BLaER1 treated with 17β-estradiol and CSF1 and Interleukin-3, amounts not matched to agents 10 nM and 100 nM (cell line): Measurements from ENCODE around the gene RRP15.

ENCODE experiments used
- H3K27ac ChIP-seq, 11 experiments: shearing (Covaris generic); formaldehyde crosslinking; 2 replicates each; pipeline ENCODE4 v1.8.1; 2022
- H3K27me3 ChIP-seq, 11 experiments: shearing (Covaris generic); formaldehyde crosslinking; 2 replicates each; pipeline ENCODE4 v1.8.1; 2022
- H3K36me3 ChIP-seq, 11 experiments: shearing (Covaris generic); formaldehyde crosslinking; 2 replicates each; pipeline ENCODE4 v1.8.1; 2022
- H3K4me1 ChIP-seq, 10 experiments: shearing (Covaris generic); formaldehyde crosslinking; 2 replicates each; pipeline ENCODE4 v1.8.1; 2022
- H3K4me2 ChIP-seq, 11 experiments: shearing (Covaris generic); formaldehyde crosslinking; 2 replicates each; pipeline ENCODE4 v1.8.1; 2022
- H3K4me3 ChIP-seq, 10 experiments: shearing (Covaris generic); formaldehyde crosslinking; 2 replicates each; pipeline ENCODE4 v1.8.1; 2022
- H3K9ac ChIP-seq, 11 experiments: shearing (Covaris generic); formaldehyde crosslinking; 2 replicates each; pipeline ENCODE4 v1.8.1; 2022
- H3K9me3 ChIP-seq, 11 experiments: shearing (Covaris generic); formaldehyde crosslinking; replicated peaks in 1 of 11; 2 replicates each; pipeline ENCODE4 v1.8.1; 2022
- H4K20me1 ChIP-seq, 11 experiments: shearing (Covaris generic); formaldehyde crosslinking; 2 replicates each; pipeline ENCODE4 v1.8.1; 2022
- Cebpa-rat ChIP-seq, 11 experiments: shearing (Covaris generic); IDR thresholded peaks; 2 replicates each; pipeline ENCODE4 v1.8.1; 2022

Gene RRP15

GRCh38 chr1:218349348-218350034 lies 64.4 kb downstream of the RRP15 start:
- Histone ChIP-seq H3K27ac (no peak overlapping the region), H3K4me1 (peaks cover 43 to 62% (median 54%) of the 10 kb centered on the region in 10 experiments), H4K20me1 (peaks cover 0 to 42% (median 37%) of the 10 kb centered on the region in 11 experiments; a peak in 17 of 22 replicates)

DNA sequence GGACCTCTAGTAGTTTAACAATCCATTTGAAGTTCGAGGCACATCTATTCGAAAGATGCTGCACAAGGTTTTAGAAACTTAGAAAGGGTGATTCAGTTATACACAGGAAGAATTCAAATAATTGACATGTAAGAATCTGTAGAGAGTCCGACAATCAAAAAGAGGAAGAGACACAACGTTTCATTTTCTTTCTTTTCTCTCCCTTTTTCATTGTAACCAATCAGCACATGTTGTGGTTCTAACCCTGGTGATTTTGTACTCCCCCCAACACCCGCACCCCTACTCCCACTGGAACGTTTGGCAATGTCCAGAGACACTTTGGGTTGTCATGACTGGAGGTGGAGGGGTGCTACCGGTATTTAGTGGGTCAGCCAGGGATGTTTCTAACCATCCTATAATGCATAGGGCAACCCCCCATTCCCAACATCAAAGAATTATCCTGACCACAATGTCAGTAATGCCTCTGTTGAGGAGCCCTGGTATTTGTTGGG lies 65.0 kb downstream of the RRP15 start:
- Histone ChIP-seq H3K4me2 (peak overlapping the region; percentile 50 to 77 (median 66)), H3K4me3 (no peak overlapping the region; a peak in 2 of 20 replicates), H3K9ac (no peak overlapping the region), H3K27ac (no peak overlapping the region), H3K36me3 (no peaks in the 10 kb centered on the region), H3K4me1 (peaks cover 37 to 57% (median 48%) of the 10 kb centered on the region in 10 experiments), H3K9me3 (no peaks in the 10 kb centered on the region), H4K20me1 (peaks cover 0 to 36% (median 31%) of the 10 kb centered on the region in 11 experiments; a peak in 17 of 22 replicates), H3K27me3 (peaks cover 57 to 91% (median 61%) of the 10 kb centered on the region in 11 experiments)
- TF ChIP-seq Cebpa-rat (IDR thresholded peaks at IDR 0.05): no peak

More at GRCh38 chr1:218349348-218350034, 64.4 kb downstream of the RRP15 start:
- Histone ChIP-seq H3K9me3 (no peaks in the 10 kb centered on the region), H3K9ac (no peak overlapping the region), H3K36me3 (no peaks in the 10 kb centered on the region), H3K4me3 (no peak overlapping the region; a peak in 2 of 20 replicates), H3K27me3 (peaks cover 63 to 91% (median 67%) of the 10 kb centered on the region in 11 experiments), H3K4me2 (peak overlapping the region; percentile 50 to 77 (median 66); a peak in 21 of 22 replicates)
- no peak for TF ChIP-seq Cebpa-rat (IDR thresholded peaks at IDR 0.05)

DNA sequence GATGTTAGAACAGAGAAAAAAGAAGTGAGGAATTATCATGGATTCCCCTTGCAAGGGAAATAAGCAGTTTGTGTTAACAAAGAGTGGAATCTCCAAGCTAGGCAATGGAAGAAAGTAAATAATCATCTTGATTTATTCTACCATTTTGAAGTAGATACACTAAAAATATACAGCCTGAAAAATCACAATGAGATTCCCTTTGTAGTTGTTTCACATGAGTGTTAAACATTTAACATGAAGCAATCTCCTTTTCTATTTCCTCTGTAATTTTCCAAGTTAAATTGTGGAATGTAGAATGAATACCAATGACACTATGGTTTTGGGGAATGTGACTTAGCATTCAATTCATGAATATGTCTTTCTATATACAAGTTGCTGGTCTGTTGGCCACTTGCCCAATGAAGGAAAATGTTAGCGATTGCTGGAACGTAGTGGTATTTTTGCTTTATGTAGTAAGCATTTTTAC lies 65.7 kb downstream of the RRP15 start:
- Histone ChIP-seq H4K20me1 (peaks cover 0 to 29% (median 24%) of the 10 kb centered on the region in 11 experiments; a peak in 17 of 22 replicates), H3K4me3 (peak overlapping the region in 2 of 10 experiments; percentile 37 to 38; a peak in 2 of 20 replicates), H3K9ac (no peak overlapping the region; a peak in 1 of 22 replicates), H3K36me3 (no peaks in the 10 kb centered on the region), H3K27ac (no peak overlapping the region; a peak in 1 of 22 replicates), H3K27me3 (peaks cover 49 to 89% (median 53%) of the 10 kb centered on the region in 11 experiments), H3K4me1 (peaks cover 32 to 49% (median 41%) of the 10 kb centered on the region in 10 experiments), H3K4me2 (peak overlapping the region; percentile 51 to 77 (median 68)), H3K9me3 (no peaks in the 10 kb centered on the region)
- TF ChIP-seq Cebpa-rat (IDR thresholded peaks at IDR 0.05): no peak

DNA sequence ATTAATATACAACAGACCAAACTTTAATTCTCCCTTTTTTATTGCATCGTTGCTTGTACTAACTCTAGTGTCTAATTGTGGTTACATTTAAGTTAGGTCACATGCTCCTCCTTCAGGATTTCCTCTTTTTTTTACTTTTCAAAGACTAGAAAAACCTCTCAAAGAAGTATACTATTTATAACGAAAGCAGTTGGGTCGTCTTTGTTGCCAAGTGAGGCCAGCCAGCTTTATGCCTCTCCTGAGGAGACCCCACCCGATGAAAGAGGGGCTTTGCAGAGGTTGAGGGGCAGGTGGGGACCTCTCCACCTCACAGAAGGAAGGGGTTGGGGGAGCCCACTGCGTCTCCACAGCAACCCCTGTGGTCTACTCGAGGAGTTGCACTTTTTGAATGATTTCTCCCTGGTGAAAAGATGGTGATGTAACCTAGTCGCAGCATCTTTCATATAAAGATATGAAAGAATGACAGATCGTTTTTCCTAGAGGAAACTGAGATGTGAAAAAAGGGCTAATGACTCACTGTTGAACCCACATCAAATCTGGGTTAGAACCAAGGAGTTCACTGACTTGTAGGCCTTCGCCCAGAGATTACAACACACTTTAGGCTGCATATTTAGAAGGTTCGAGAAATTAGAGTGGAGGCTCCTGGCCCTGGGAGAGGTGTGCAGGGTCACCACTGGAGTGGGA lies 66.4 kb downstream of the RRP15 start:
- peak overlapping the region in 5 of 10 experiments; percentile 16 to 42 (median 37); a peak in 4 of 20 replicates for H3K4me3 ChIP-seq
- H4K20me1 ChIP-seq: peaks cover 0 to 22% (median 17%) of the 10 kb centered on the region in 11 experiments; a peak in 15 of 22 replicates

DNA sequence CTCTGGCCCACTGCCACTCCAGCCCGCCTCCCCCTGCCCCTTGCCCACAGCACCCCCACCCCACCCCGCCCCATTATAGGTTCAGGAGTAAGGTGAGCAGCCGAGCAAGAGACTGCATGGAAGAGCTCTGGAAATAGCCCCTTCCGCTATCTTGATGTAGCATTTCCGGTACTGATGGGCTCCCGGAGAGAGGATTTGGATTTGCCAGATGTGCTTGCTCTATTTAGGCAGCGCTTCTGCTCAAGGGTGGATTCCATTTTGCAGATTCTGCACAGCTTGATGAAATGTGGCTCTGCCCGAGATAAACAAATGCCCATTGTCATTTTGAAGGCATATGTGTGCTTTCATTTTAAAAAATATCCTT lies 67.0 kb downstream of the RRP15 start:
- no peaks in the 10 kb centered on the region for H3K36me3 ChIP-seq
- H3K27ac ChIP-seq: no peak overlapping the region
- no peak for TF ChIP-seq Cebpa-rat (IDR thresholded peaks at IDR 0.05)

More for the DNA sequence above, 66.4 kb downstream of the RRP15 start:
- H3K27ac ChIP-seq: peak overlapping the region in 4 of 11 experiments; percentile 37 to 49 (median 46); a peak in 5 of 22 replicates
- no peak for TF ChIP-seq Cebpa-rat (IDR thresholded peaks at IDR 0.05)
- H3K36me3 ChIP-seq: no peaks in the 10 kb centered on the region
- H3K4me1 ChIP-seq: peaks cover 27 to 42% (median 34%) of the 10 kb centered on the region in 10 experiments
- H3K9ac ChIP-seq: peak overlapping the region in 3 of 11 experiments; percentile 40 to 41 (median 41); a peak in 2 of 22 replicates
- H3K27me3 ChIP-seq: peaks cover 42 to 82% (median 46%) of the 10 kb centered on the region in 11 experiments
- H3K4me2 ChIP-seq: peak overlapping the region; percentile 51 to 77 (median 68)
- no peaks in the 10 kb centered on the region for H3K9me3 ChIP-seq

GRCh38 chr1:218353656-218354055 lies 68.6 kb downstream of the RRP15 start:
- Histone ChIP-seq H3K36me3 (no peaks in the 10 kb centered on the region), H3K4me1 (peaks cover 20 to 38% (median 29%) of the 10 kb centered on the region in 10 experiments), H3K27me3 (peaks cover 21 to 63% (median 25%) of the 10 kb centered on the region in 11 experiments), H3K9me3 (no peaks in the 10 kb centered on the region), H3K4me2 (no peak overlapping the region; a peak in 2 of 22 replicates), H4K20me1 (peaks cover 0 to 2% (median 0%) of the 10 kb centered on the region in 11 experiments; a peak in 4 of 22 replicates), H3K27ac (no peak overlapping the region), H3K9ac (no peak overlapping the region), H3K4me3 (no peak overlapping the region)
- no peak for TF ChIP-seq Cebpa-rat (IDR thresholded peaks at IDR 0.05)

More for the DNA sequence above, 67.0 kb downstream of the RRP15 start:
- Histone ChIP-seq H3K4me3 (no peak overlapping the region), H3K9me3 (no peaks in the 10 kb centered on the region), H4K20me1 (peaks cover 0 to 17% (median 12%) of the 10 kb centered on the region in 11 experiments; a peak in 15 of 22 replicates), H3K27me3 (peaks cover 37 to 77% (median 41%) of the 10 kb centered on the region in 11 experiments), H3K4me1 (peaks cover 21 to 39% (median 31%) of the 10 kb centered on the region in 10 experiments), H3K9ac (no peak overlapping the region), H3K4me2 (peak overlapping the region in 6 of 11 experiments; percentile 44 to 74 (median 58); a peak in 13 of 22 replicates)

DNA sequence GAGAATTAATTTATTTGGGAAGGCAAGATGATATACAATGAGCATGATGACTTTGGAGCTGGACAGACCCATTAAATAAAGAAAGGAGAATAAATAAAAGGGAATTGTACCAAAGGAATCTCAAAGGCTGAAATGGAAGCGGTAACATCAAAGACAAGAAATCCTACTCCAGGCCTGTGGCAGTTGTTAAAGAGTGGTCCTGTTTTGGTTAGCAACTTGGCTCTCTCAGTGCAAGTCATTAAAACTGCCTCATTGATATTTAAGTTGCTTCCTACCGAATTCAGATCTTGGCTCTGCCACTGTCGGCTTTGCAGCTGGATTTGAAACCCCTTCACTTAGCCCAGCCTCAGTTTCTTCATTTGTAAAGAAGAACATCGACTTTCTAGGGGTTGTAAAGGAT lies 70.2 kb downstream of the RRP15 start:
- peaks cover 15 to 32% (median 23%) of the 10 kb centered on the region in 10 experiments for H3K4me1 ChIP-seq
- peaks cover 5 to 62% (median 9%) of the 10 kb centered on the region in 11 experiments; a peak in 20 of 22 replicates for H3K27me3 ChIP-seq

DNA sequence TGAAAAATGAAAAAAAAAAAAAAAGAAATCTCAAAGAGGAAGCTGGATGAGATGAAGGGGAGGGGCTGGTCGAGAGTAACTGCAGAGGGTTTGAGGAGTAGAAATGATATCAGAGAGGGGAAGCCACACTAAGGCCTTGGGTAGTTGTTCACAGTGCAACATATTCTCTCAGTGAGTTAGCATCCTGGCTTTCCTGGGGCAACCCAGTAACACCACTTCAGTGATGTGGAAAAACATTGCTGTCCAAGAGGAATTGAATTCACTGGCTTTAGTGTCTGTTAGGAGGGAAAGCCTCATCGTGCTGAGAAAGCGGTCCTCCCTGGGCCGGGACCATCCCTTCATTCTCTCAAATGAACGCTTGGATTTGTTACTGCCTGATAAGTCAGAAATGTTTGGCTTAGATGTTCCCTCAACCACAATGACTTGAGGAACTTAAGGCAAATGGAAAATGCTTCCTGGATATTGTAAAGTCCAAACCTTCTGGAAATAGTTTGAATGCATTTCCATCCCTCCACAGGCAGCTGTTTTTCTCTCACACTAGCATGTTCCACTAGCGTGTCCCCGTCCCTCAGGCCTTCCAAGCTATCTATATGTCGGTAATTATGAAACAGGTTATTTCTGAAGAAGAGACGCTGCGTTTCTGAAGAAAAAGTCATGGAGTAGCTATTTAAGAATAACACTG lies 72.3 kb downstream of the RRP15 start:
- Histone ChIP-seq H3K4me3 (no peak overlapping the region), H3K27me3 (peaks cover 0 to 67% (median 0%) of the 10 kb centered on the region in 11 experiments; a peak in 4 of 22 replicates), H3K27ac (no peak overlapping the region), H4K20me1 (no peaks in the 10 kb centered on the region), H3K4me1 (peaks cover 0 to 12% (median 5%) of the 10 kb centered on the region in 10 experiments; a peak in 8 of 20 replicates), H3K9me3 (no peaks in the 10 kb centered on the region), H3K9ac (no peak overlapping the region), H3K4me2 (no peak overlapping the region; a peak in 1 of 22 replicates), H3K36me3 (no peaks in the 10 kb centered on the region)
- no peak for TF ChIP-seq Cebpa-rat (IDR thresholded peaks at IDR 0.05)

More for the DNA sequence above, 70.2 kb downstream of the RRP15 start:
- Histone ChIP-seq H3K9me3 (no peaks in the 10 kb centered on the region), H3K4me2 (no peak overlapping the region), H3K4me3 (no peak overlapping the region), H3K9ac (no peak overlapping the region), H4K20me1 (no peaks in the 10 kb centered on the region), H3K27ac (no peak overlapping the region), H3K36me3 (no peaks in the 10 kb centered on the region)
- TF ChIP-seq Cebpa-rat (IDR thresholded peaks at IDR 0.05): no peak
